Smooth muscle cell (in vitro differentiated cells): Measurements from ENCODE around the gene MCC. TPM values are rescaled to one million over a fixed set of nuclear protein-coding genes. Genes with fewer than 3 reads are reported as not detected.

Experiments used
- DNase-seq: peaks from one replicate; lab custom pipeline; 2025; ENCODE audit not compliant: unreplicated experiment; lab: John Stamatoyannopoulos, UW
- H2AFZ ChIP-seq: fragments of 200-600 bp; sonication (generic); 2 replicates; pipeline ENCODE4 v1.6.0; 2016; ENCODE audit warnings: antibody characterized with exemption, low read depth, mild to moderate bottlenecking
- H3F3A ChIP-seq: fragments of 200-600 bp; sonication (generic); 2 replicates; pipeline ENCODE4 v1.6.0; 2017; ENCODE audit warnings: antibody characterized with exemption, low read depth
- H3K27ac ChIP-seq: fragments of 200-600 bp; sonication (generic); 2 replicates; pipeline ENCODE4 v1.5.1; 2016; ENCODE audit warnings: low read depth, mild to moderate bottlenecking
- H3K27me3 ChIP-seq: fragments of 200-600 bp; sonication (generic); 2 replicates; pipeline ENCODE4 v1.6.1; 2016; ENCODE audit warnings: low read depth, mild to moderate bottlenecking
- H3K36me3 ChIP-seq: fragments of 200-600 bp; sonication (generic); 2 replicates; pipeline ENCODE4 v1.5.1; 2016; ENCODE audit warnings: low read depth
- H3K4me1 ChIP-seq: fragments of 200-600 bp; sonication (generic); 2 replicates; pipeline ENCODE4 v1.5.1; 2016; ENCODE audit warnings: low read depth
- H3K4me2 ChIP-seq: fragments of 200-600 bp; sonication (generic); 2 replicates; pipeline ENCODE4 v1.6.0; 2016; ENCODE audit warnings: mild to moderate bottlenecking
- H3K4me3 ChIP-seq: fragments of 200-600 bp; sonication (generic); 2 replicates; pipeline ENCODE4 v1.5.1; 2016; ENCODE audit warnings: mild to moderate bottlenecking
- H3K79me2 ChIP-seq: fragments of 200-600 bp; sonication (generic); 2 replicates; pipeline ENCODE4 v1.6.0; 2016; ENCODE audit warnings: low read depth, mild to moderate bottlenecking
- H3K9ac ChIP-seq: fragments of 200-600 bp; sonication (generic); 2 replicates; pipeline ENCODE4 v1.6.0; 2016; ENCODE audit warnings: low read depth
- H3K9me3 ChIP-seq: fragments of 200-600 bp; sonication (generic); replicated peaks from 2 replicates; pipeline ENCODE4 v1.5.1; 2016; ENCODE audit warnings: low read depth
- H4K20me1 ChIP-seq: fragments of 200-600 bp; sonication (generic); 2 replicates; pipeline ENCODE4 v1.6.0; 2016; ENCODE audit warnings: low read depth
- CTCF ChIP-seq: fragments of 200-600 bp; sonication (generic); IDR thresholded peaks from 2 replicates; pipeline ENCODE4 v1.5.1; 2017; ENCODE audit warnings: borderline replicate concordance, mild to moderate bottlenecking, antibody characterized with exemption; ENCODE audit not compliant: insufficient read depth, poor library complexity, severe bottlenecking
- WGBS: methylation state at CpG from one replicate; pipeline ENCODE4 v1.1.7; 2016; ENCODE audit warnings: low lambda C conversion rate; 5-methylcytosine and 5-hydroxymethylcytosine counted together
- polyA plus RNA-seq: library from polyadenylated mRNA; unstranded; fragments of >200 nt; fragmentation: Nextera tagmentation; extraction: Ambion mirVana; gene quantifications from 2 replicates; pipeline ENCODE4 v1.2.1, GENCODE V29; 2016
- total RNA-seq: library from RNA; depleted of rRNA; stranded (reverse); fragments of >200 nt; gene quantifications from 2 replicates; pipeline ENCODE4 v1.2.3, GENCODE V29; 2014

MCC gene
- total and polyA plus RNA-seq, 2 experiments from 2014 or later, result 5.8 to 19.2 TPM

GRCh38 chr5:113292462-113292861 is 195.8 kb downstream of the MCC start:
- 61% methylated on average over 3 of the region's 3 CpGs for WGBS
- H3K4me2 ChIP-seq, result peak overlapping the region; percentile 85
- no peaks in the 10 kb centered on the region for H3K27me3 ChIP-seq
- no peaks in the 10 kb centered on the region for H3F3A ChIP-seq
- peaks cover 11% of the 10 kb centered on the region for H3K79me2 ChIP-seq
- peak overlapping the region; percentile 82 for H3K4me3 ChIP-seq
- peaks cover 56% of the 10 kb centered on the region for H4K20me1 ChIP-seq
- no peak overlapping the region for H2AFZ ChIP-seq
- no peak for TF ChIP-seq CTCF
- H3K36me3 ChIP-seq, result no peaks in the 10 kb centered on the region
- DNase-seq, result no peak
- no peaks in the 10 kb centered on the region for H3K9me3 ChIP-seq
- no peak overlapping the region for H3K9ac ChIP-seq
- H3K4me1 ChIP-seq, result peaks cover 11% of the 10 kb centered on the region
- H3K27ac ChIP-seq, result no peak overlapping the region

GRCh38 chr5:113283558-113283957 is 204.7 kb downstream of the MCC start:
- H3K4me1 ChIP-seq, result peaks cover 11% of the 10 kb centered on the region
- DNase-seq, result no peak
- no peaks in the 10 kb centered on the region for H3K9me3 ChIP-seq
- 88% methylated on average over 3 of the region's 3 CpGs for WGBS
- H3K79me2 ChIP-seq, result peaks cover 25% of the 10 kb centered on the region
- H3F3A ChIP-seq, result no peaks in the 10 kb centered on the region
- H4K20me1 ChIP-seq, result peaks cover 62% of the 10 kb centered on the region
- no peak overlapping the region for H3K4me3 ChIP-seq
- H3K27ac ChIP-seq, result no peak overlapping the region
- H2AFZ ChIP-seq, result no peak overlapping the region
- TF ChIP-seq CTCF, result no peak
- no peaks in the 10 kb centered on the region for H3K36me3 ChIP-seq
- H3K4me2 ChIP-seq, result no peak overlapping the region
- no peak overlapping the region for H3K9ac ChIP-seq
- no peaks in the 10 kb centered on the region for H3K27me3 ChIP-seq

GRCh38 chr5:113282472-113282871 is 205.8 kb downstream of the MCC start:
- H3K4me3 ChIP-seq, result no peak overlapping the region
- no peak overlapping the region for H2AFZ ChIP-seq
- no peak for TF ChIP-seq CTCF
- peaks cover 11% of the 10 kb centered on the region for H3K4me1 ChIP-seq
- no peaks in the 10 kb centered on the region for H3K9me3 ChIP-seq
- H3K27ac ChIP-seq, result no peak overlapping the region
- no peaks in the 10 kb centered on the region for H3F3A ChIP-seq
- no peaks in the 10 kb centered on the region for H3K27me3 ChIP-seq
- H4K20me1 ChIP-seq, result peaks cover 62% of the 10 kb centered on the region
- peaks cover 19% of the 10 kb centered on the region for H3K79me2 ChIP-seq
- H3K9ac ChIP-seq, result no peak overlapping the region
- H3K4me2 ChIP-seq, result no peak overlapping the region
- no peak for DNase-seq
- H3K36me3 ChIP-seq, result no peaks in the 10 kb centered on the region
- 83% methylated on average over 2 of the region's 2 CpGs for WGBS

GRCh38 chr5:113281194-113281593 is 207.1 kb downstream of the MCC start:
- Histone ChIP-seq H3K9me3 (no peaks in the 10 kb centered on the region), H3K9ac (no peak overlapping the region), H3K79me2 (peaks cover 24% of the 10 kb centered on the region), H2AFZ (no peak overlapping the region), H4K20me1 (peaks cover 58% of the 10 kb centered on the region), H3K27ac (no peak overlapping the region), H3F3A (no peaks in the 10 kb centered on the region), H3K4me1 (peaks cover 11% of the 10 kb centered on the region), H3K4me2 (no peak overlapping the region), H3K4me3 (no peak overlapping the region), H3K27me3 (no peaks in the 10 kb centered on the region), H3K36me3 (no peaks in the 10 kb centered on the region)
- no peak for TF ChIP-seq CTCF
- WGBS, result 51% methylated on average over 2 of the region's 2 CpGs
- DNase-seq, result no peak
